Forelimb muscle (tissue), 1 donor: ENCODE results near the gene CWF19L1. TPM values are rescaled to one million over a fixed set of nuclear protein-coding genes. Genes with fewer than 3 reads are reported as not detected.

Source experiments
- polyA plus RNA-seq: library from polyadenylated mRNA; unstranded; fragments of 120-200 nt; gene quantifications from one replicate; pipeline ENCODE4 v1.2.1, GENCODE V29; 2013; ENCODE audit not compliant: insufficient read length

CWF19L1 gene
- polyA plus RNA-seq, 1 donor, result 21.6 TPM

Other genes with a start within 250 kb of the CWF19L1 start
- gene CPN1, start 185.8 kb downstream of the CWF19L1 start, polyA plus RNA-seq, result not detected
- 27.2 TPM for gene ERLIN1, start 81.6 kb downstream of the CWF19L1 start, polyA plus RNA-seq
- 15.8 TPM for gene CHUK, start 38.0 kb downstream of the CWF19L1 start, polyA plus RNA-seq
- gene BLOC1S2, start 19.0 kb upstream of the CWF19L1 start, polyA plus RNA-seq, result 25.4 TPM
- gene PKD2L1, start 62.6 kb upstream of the CWF19L1 start, polyA plus RNA-seq, result not detected
- 15.7 TPM for gene SCD, start 79.6 kb upstream of the CWF19L1 start, polyA plus RNA-seq
- gene WNT8B, start 195.4 kb upstream of the CWF19L1 start, polyA plus RNA-seq, result 0.10 TPM